SIG-M5 (cell line): ENCODE data around the gene RPS2.

Experiments
- DNase-seq: peaks from one replicate; lab custom pipeline; 2025; lab: John Stamatoyannopoulos, UW

Gene RPS2

GRCh38 chr16:1981398-1981836, 16.8 kb upstream of the RPS2 start, which contains the start of gene NOXO1:
Gene NOXO1, minus strand, starts transcription at chr16:1981469. Its CDS starts 290 bp downstream, at chr16:1981179.
- no peak for DNase-seq

- DNase-seq: no peak
These were observed 16.1 kb upstream of the RPS2 start for GRCh38 chr16:1980770-1981087.

GRCh38 chr16:1980030-1980769, 15.6 kb upstream of the RPS2 start:
- no peak for DNase-seq

- DNase-seq: no peak
These were observed 14.8 kb upstream of the RPS2 start for GRCh38 chr16:1979271-1980029.

- DNase-seq: no peak
These were observed 14.0 kb upstream of the RPS2 start for GRCh38 chr16:1978476-1979120.

GRCh38 chr16:1977875-1978268, 13.2 kb upstream of the RPS2 start:
- no peak for DNase-seq

GRCh38 chr16:1976951-1977874, 12.6 kb upstream of the RPS2 start:
- no peak for DNase-seq

GRCh38 chr16:1976216-1976520, 11.5 kb upstream of the RPS2 start:
- DNase-seq: no peak

- DNase-seq: no peak
These were observed 11.0 kb upstream of the RPS2 start for GRCh38 chr16:1975432-1976215.

GRCh38 chr16:1974157-1975070, 9.8 kb upstream of the RPS2 start:
- DNase-seq: no peak

- no peak for DNase-seq
These were observed 9.0 kb upstream of the RPS2 start for GRCh38 chr16:1973461-1974156.

- DNase-seq: no peak
These were observed 7.9 kb upstream of the RPS2 start for GRCh38 chr16:1972490-1972877.

- DNase-seq: no peak
These were observed 7.3 kb upstream of the RPS2 start, which contains the start of gene TBL3 for GRCh38 chr16:1971796-1972489. Gene TBL3, plus strand, starts transcription at chr16:1972053. Its CDS starts 112 bp downstream, at chr16:1972165.

- DNase-seq: no peak
These were observed 3.7 kb upstream of the RPS2 start for GRCh38 chr16:1968146-1968953.

GRCh38 chr16:1966460-1966859, 1.8 kb upstream of the RPS2 start, which contains the start of gene RNF151:
Gene RNF151, plus strand, starts transcription at chr16:1966856. Its CDS starts 26 bp downstream, at chr16:1966882.
- no peak for DNase-seq

- no peak for DNase-seq
These were observed 873 bp upstream of the RPS2 start for GRCh38 chr16:1965396-1966001.

GRCh38 chr16:1963806-1964505, 670 bp downstream of the RPS2 start:
- no peak for DNase-seq
